Prostate gland (tissue), 2 donors: Measurements from ENCODE around the gene KCNJ12.
"Not testable (repeated sequence)": the region's sequence is repeated elsewhere in the genome, so short reads cannot be mapped to it uniquely, and the experiment has no call there.

Experiments used
- POLR2A ChIP-seq: fragments of 450-650 bp; IDR thresholded peaks from one replicate; pipeline ENCODE4 v1.6.1; 2016; ENCODE audit warnings: antibody characterized with exemption, mild to moderate bottlenecking
- POLR2AphosphoS5 ChIP-seq: sonication (generic); formaldehyde crosslinking; IDR thresholded peaks from one replicate; pipeline ENCODE4 v1.6.1; 2017; ENCODE audit warnings: antibody characterized with exemption
- TF ChIP-seq, protein P1 (sequence below), 4 experiments: fragments of 200-600 bp in 2 of 4; fragments of 450-650 bp in 2 of 4; sonication (generic) in 2 of 4; IDR thresholded peaks; 1 replicate in 3 of 4; 2 replicates in 1 of 4; pipeline ENCODE4 v1.5.1; 2016 to 2019; ENCODE audit warnings: antibody characterized with exemption in 4 of 4, mild to moderate bottlenecking in 2 of 4, moderate library complexity in 2 of 4

DNA sequence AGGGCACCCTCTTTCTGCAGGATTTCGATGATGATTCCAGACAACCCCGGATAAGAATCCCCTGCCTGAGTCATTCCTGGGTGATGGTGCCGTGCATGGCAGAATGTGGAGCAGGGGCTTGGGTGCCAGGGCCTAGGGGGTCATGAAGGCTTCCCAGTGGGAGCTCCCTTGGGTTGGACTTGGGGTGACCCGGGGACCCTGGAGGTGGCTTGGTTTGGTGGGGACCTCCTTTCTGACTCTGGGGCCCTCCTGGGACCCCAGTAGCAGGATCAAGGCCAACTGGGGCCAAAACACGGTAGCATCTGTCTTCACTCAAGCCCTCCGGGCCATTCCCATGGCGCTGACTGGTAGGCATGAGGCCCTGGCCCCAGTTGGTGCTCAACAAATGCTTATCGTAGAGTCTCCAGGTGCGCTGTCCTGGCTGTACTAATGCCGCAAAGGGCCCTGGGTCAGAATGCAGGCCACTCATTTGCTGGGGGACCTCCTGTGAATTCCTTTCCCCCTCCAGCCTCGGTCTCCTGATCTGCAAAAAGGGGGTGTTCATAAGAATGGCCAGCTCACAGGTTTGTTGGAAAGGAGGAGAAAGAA, 44.4 kb downstream of the KCNJ12 start:
- TF ChIP-seq, protein P1, sequence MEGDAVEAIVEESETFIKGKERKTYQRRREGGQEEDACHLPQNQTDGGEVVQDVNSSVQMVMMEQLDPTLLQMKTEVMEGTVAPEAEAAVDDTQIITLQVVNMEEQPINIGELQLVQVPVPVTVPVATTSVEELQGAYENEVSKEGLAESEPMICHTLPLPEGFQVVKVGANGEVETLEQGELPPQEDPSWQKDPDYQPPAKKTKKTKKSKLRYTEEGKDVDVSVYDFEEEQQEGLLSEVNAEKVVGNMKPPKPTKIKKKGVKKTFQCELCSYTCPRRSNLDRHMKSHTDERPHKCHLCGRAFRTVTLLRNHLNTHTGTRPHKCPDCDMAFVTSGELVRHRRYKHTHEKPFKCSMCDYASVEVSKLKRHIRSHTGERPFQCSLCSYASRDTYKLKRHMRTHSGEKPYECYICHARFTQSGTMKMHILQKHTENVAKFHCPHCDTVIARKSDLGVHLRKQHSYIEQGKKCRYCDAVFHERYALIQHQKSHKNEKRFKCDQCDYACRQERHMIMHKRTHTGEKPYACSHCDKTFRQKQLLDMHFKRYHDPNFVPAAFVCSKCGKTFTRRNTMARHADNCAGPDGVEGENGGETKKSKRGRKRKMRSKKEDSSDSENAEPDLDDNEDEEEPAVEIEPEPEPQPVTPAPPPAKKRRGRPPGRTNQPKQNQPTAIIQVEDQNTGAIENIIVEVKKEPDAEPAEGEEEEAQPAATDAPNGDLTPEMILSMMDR (IDR thresholded peaks at IDR 0.05): not testable (repeated sequence)
- TF ChIP-seq POLR2A, POLR2AphosphoS5: not testable (repeated sequence)
